Mesodermal cell (in vitro differentiated cells): ENCODE results near the gene SRGAP1.

Experiments used
- H3K27ac ChIP-seq: 2 replicates; pipeline ENCODE4 v1.7.0; 2013; ENCODE audit warnings: mild to moderate bottlenecking, low read depth, low read length, moderate library complexity; ENCODE audit not compliant: severe bottlenecking
- H3K36me3 ChIP-seq: 2 replicates; pipeline ENCODE4 v1.7.1; 2013; ENCODE audit warnings: mild to moderate bottlenecking, low read length, moderate library complexity; ENCODE audit not compliant: control insufficient read depth, insufficient read depth
- H3K4me1 ChIP-seq: one replicate; pipeline ENCODE4 v1.7.1; 2013; ENCODE audit warnings: mild to moderate bottlenecking, low read length; ENCODE audit not compliant: insufficient read depth, control insufficient read depth, poor library complexity, severe bottlenecking
- H3K4me3 ChIP-seq: 2 replicates; pipeline ENCODE4 v1.7.0; 2013; ENCODE audit warnings: low read length, control low read depth, mild to moderate bottlenecking; ENCODE audit not compliant: insufficient read depth, poor library complexity, severe bottlenecking; ENCODE audit errors: extremely low read depth
- H3K9me3 ChIP-seq: 2 replicates; pipeline ENCODE4 v1.7.1; 2013; ENCODE audit warnings: mild to moderate bottlenecking, low read length, moderate library complexity; ENCODE audit not compliant: control insufficient read depth
- WGBS, 2 experiments: methylation state at CpG; one replicate each; pipeline ENCODE4 v1.1.5; 2013; ENCODE audit warnings: missing lambda C conversion rate in 2 of 2; ENCODE audit not compliant: insufficient coverage in 2 of 2; 5-methylcytosine and 5-hydroxymethylcytosine counted together

Gene SRGAP1

DNA sequence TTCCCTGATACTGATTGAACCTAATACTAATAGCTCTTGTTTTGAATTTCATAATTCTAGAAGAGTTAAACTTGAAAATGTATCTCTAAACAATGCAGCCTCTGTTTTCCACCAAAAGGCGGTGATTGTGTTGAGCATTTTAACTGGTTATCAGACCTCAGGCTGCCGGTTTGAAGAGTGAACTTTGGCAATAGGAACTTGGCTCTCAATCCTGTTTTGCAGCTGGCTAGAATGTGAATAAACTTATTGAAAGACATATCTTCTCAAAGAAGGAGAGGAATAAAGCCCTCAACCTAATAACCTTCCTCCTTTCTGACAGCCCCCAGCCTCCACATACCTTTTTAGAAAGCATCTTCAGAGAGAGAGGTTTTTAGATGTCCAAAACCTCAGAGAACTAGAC lies 105.4 kb downstream of the SRGAP1 start:
- H3K27ac ChIP-seq = no peak overlapping the region
- no peaks in the 10 kb centered on the region for H3K9me3 ChIP-seq
- no peak overlapping the region for H3K4me3 ChIP-seq
- H3K36me3 ChIP-seq = no peaks in the 10 kb centered on the region
- no CpG with 5 or more reads among the region's 2 CpGs for WGBS, 2 experiments
- H3K4me1 ChIP-seq = peaks cover 10% of the 10 kb centered on the region

DNA sequence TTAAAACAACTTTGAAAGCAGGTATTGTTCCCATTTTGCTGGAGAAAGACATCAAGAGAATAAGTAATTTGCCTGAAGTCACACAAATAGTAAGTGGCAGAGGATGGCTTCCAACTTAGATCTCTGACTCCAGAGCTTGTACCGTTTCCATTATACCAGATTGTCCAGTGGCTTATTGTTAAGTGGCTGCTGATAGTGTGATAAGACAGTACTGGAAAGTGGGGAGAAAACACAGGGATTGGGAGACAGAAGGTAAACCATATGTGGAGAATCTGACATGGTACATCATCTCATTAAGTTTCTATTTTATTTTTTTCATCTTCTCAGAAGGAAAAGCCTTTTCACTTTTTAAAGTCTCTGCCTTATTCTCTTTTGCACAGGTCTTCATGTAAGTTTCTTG lies 108.5 kb downstream of the SRGAP1 start:
- Histone ChIP-seq H3K4me3 (no peak overlapping the region), H3K36me3 (no peaks in the 10 kb centered on the region), H3K9me3 (no peaks in the 10 kb centered on the region), H3K4me1 (peaks cover 8% of the 10 kb centered on the region), H3K27ac (no peak overlapping the region)
- WGBS, 2 experiments = 86% methylated on average over 1 of the region's 1 CpG; no CpG with 5 or more reads in 1 of the 2 experiments

DNA sequence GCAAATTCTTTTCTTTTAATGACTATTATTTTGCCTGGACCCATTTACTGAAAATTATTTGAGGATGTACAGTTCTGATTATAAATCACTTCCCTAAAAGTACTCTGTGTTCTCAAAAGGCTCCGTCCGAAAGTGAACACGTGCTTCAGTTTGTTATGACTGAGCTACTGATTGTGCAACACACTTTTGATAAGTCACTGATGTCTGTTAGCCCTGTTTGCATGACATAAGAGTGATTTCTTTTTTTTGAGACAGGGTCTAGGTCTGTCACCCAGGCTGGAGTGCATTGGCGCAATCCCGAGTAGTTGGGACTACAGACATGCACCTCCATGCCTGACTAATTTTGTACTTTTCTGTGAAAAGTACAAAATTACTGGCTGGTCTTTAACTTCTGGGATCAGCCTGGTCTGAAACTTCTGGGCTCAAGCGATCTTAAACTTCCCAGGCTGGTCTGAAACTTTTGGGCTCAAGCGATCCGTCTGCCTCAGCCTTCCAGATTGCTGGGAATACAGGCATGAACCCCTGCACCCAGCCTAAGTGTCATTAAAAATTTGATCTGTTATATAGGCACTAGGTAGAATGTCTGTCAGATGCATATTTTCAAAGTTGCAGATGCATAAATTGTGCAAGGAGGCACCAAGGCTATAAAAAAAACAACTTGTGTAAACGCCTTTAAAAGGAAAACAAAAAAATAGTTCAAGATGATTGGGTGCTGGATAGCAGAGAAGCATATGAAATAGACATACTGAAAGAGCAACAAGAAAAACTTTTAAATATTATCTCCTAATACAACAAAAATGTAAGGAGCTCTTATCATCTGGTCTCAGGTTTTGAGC lies 111.5 kb downstream of the SRGAP1 start:
- H3K27ac ChIP-seq = no peak overlapping the region
- no peaks in the 10 kb centered on the region for H3K36me3 ChIP-seq
- H3K4me3 ChIP-seq = no peak overlapping the region
- 96 to 99% methylated on average over 6 to 9 of the region's 9 CpGs for WGBS, 2 experiments
- no peaks in the 10 kb centered on the region for H3K4me1 ChIP-seq
- H3K9me3 ChIP-seq = no peaks in the 10 kb centered on the region

DNA sequence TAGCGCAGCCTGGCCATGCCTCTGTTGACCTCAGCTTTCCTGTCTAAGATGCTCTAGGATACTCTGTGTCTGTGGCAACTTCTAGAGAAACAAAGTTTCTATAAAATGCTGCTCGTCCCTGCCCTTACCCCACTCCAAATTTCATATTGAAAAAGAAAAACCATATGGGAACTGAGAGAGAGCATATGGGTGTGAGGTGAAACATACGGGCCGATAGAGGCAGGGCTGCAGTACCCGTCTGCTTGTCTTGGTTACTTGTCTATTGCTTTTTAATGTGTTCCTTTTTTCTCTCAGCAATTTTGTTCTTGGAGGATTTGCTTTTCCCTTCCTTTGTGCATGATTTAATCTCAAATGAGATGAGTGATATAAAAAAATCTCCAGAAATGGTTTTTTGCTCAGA lies 113.0 kb downstream of the SRGAP1 start:
- H3K27ac ChIP-seq = no peak overlapping the region

DNA sequence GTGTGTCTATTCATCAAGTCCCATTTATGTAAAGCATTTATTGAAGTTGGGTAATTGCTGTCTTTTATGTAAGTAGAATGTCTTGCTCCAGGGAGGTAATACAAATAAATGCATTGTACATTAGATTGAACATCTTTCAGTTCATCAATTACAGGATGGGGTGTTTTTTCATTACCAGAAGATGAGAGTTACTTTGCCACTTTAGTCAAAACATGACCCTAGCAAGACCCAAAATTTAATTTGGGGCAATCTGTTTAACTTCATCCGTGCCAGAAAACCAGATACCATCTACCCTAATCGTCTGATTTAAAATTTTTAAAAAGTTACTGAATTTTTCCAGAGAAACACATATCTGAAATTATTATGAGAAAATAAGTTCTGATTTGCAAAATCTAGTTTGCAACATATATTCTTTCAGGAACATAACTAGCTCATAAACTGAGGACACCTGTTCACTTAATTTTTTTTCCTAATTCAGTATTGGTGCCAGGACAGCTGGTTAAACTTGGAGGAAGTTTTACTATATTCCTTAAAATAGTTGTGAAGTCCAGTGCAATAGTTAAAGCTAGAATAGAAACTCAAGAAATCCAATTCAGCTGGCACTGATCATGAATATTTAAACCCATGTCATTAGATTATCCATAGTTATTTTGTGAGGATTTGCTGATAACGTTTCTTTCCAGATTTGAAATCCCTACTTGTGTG lies 114.5 kb downstream of the SRGAP1 start:
- Histone ChIP-seq H3K27ac (no peak overlapping the region), H3K4me1 (no peaks in the 10 kb centered on the region), H3K36me3 (no peaks in the 10 kb centered on the region), H3K9me3 (no peaks in the 10 kb centered on the region), H3K4me3 (no peak overlapping the region)
- WGBS, 2 experiments = no CpG with 5 or more reads among the region's 3 CpGs

More for the DNA sequence above, 113.0 kb downstream of the SRGAP1 start:
- no peaks in the 10 kb centered on the region for H3K36me3 ChIP-seq
- H3K4me3 ChIP-seq = no peak overlapping the region
- H3K9me3 ChIP-seq = no peaks in the 10 kb centered on the region
- no peaks in the 10 kb centered on the region for H3K4me1 ChIP-seq
- WGBS, 2 experiments = 83 to 100% methylated on average over 1 to 4 of the region's 5 CpGs

DNA sequence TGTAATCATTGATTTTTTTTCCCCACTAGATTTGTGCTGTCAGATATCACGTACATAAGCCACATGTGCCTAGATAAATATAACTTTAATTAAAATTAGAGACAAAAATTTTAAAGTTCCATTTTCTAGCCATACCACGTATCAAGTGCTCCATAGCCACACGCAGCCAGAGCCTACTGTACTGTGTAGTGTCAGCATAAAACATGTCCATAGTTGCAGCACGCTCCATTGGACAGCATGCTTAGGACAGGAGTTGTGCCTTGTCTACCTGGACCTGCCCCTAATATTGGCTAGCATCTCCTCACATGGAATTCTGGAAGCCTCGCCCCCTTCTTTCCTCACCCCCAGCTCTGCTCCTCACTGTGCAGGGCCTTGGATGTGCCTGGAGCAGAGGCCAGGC lies 116.5 kb downstream of the SRGAP1 start:
- Histone ChIP-seq H3K4me3 (no peak overlapping the region), H3K4me1 (no peaks in the 10 kb centered on the region), H3K36me3 (no peaks in the 10 kb centered on the region), H3K27ac (no peak overlapping the region), H3K9me3 (no peaks in the 10 kb centered on the region)
- WGBS, 2 experiments = 96 to 100% methylated on average over 3 to 4 of the region's 5 CpGs

DNA sequence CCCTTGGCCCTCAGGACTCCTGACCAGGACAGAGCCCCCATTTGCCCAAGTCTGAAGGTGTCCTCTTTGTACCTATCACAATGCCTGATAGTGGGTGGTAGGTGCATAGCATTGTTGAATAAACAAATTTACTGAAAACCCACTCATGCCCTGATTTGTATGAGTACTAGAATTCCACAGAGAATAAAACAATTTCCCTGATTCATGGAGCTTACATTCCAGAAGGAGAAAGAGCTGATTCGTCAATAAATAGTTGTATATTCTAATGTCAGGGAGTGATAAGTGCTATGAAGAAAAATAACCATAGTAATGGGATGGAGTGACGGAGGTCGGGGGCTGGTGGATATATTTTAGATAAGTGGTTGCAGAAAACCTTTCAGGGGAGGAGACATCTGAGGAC lies 117.0 kb downstream of the SRGAP1 start:
- Histone ChIP-seq H3K36me3 (no peaks in the 10 kb centered on the region), H3K9me3 (no peaks in the 10 kb centered on the region), H3K4me3 (no peak overlapping the region), H3K4me1 (no peaks in the 10 kb centered on the region), H3K27ac (no peak overlapping the region)
- WGBS, 2 experiments = 100% methylated on average over 2 to 3 of the region's 3 CpGs

DNA sequence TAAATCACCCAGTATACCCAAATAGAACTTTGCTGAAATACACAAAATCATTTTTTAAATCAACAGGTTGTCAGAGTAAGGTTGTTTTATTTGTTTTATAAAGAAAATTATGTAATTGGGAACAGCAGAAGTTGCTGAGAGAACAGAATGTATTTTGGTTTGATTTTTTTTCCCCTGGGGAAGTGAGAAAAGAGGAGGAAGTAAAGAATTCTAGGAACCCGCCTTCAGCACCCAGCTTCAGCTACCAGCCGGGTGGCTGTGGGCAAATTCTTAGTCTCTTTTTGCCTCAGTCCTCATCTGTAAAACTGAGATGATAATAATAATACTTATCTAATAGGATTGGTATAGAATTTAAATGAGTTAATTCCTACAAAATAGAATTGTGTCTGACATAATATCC lies 119.4 kb downstream of the SRGAP1 start:
- no peaks in the 10 kb centered on the region for H3K4me1 ChIP-seq
- no peak overlapping the region for H3K4me3 ChIP-seq
- no peaks in the 10 kb centered on the region for H3K36me3 ChIP-seq
- H3K27ac ChIP-seq = no peak overlapping the region
- no CpG with 5 or more reads among the region's 2 CpGs for WGBS, 2 experiments
- no peaks in the 10 kb centered on the region for H3K9me3 ChIP-seq

DNA sequence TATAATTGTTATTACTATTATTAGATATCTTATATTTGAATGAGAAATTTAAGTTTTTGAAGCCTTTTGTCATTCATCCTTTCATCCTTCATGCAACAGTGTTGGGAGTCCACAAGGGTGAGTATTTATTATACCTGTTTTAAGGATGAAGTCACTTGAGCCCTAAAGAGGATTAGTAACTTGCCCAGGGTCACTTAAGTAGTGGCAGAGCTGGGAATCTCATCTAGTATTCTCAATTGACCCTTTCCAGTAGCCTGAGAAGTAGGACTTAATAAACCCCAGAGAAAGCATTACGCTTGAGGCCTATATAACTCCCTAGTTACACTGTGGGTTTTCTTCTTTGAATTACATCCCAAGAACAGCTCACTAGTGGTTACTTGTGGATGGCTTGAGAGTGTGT lies 119.8 kb downstream of the SRGAP1 start:
- Histone ChIP-seq H3K4me3 (no peak overlapping the region), H3K9me3 (no peaks in the 10 kb centered on the region), H3K27ac (no peak overlapping the region), H3K36me3 (no peaks in the 10 kb centered on the region), H3K4me1 (no peaks in the 10 kb centered on the region)
- no CpG with 5 or more reads among the region's 1 CpG for WGBS, 2 experiments

DNA sequence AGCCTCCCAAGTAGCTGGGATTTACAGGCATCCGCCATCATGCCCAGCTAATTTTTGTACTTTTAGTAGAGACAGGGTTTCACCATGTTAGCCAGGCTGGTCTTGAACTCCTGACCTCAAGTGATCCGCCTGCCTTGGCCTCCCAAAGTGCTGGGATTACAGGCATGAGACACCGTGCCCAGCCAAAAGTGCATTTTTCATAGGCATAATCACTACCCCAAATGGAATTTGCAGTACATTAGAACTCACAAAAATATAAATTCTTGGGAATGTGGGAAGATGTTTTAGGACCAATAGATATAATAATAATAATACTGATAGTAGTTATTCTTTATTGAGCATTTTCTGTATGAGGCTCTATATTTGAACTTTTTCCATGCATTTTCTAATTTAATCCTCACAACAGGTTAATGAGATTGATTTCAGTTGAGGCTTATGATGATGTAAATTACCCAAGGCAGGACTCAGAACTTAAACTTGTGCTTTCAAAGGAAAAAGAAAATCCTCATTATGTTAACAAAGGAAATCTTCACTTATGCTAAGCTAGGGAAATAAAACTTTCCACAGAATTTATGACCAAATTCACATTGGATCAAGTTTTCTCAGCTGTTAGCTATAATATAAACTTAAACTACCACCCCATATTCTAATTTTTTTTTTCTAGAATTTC lies 121.6 kb downstream of the SRGAP1 start:
- H3K27ac ChIP-seq = no peak overlapping the region
- no peaks in the 10 kb centered on the region for H3K9me3 ChIP-seq
- no peak overlapping the region for H3K4me3 ChIP-seq
- H3K4me1 ChIP-seq = no peaks in the 10 kb centered on the region
- no peaks in the 10 kb centered on the region for H3K36me3 ChIP-seq
- WGBS, 2 experiments = 64 to 100% methylated on average over 1 to 2 of the region's 3 CpGs
